Measurements from ENCODE around the gene USP28.

Gene USP28

DNA sequence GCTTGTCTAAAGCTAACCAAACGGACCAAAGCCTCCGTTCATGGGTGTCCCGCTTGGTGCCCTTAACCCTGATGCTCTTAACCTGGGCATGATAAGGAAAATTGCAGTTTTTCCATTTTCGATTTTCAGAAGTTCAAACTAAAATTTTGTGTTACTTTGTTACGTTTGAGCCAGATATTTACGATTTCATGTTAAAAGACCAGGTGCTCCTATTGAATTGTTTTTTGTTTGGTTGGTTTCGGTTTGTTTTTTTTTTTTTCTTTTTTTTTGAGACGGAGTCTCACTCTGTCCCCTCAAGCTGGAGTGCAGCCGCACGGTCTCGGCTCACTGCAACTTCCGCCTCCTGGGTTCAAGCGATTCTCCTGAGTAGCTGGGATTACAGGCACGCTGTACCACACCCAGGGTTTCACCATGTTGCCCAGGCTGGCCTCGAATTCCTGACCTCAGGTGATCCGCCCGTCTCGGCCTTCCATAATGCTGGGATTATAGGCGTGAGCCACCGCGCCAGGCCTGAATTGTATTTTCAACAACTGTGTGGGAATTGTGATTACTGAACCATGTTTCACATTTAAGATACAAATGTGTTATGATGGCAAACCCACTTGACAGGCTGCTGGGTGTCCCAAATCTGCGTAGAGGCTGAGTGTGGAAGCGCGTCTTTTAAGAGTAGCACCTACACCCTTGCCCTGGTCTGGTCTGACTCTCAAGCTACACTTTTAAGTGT is 864 bp upstream of the USP28 start:
- FAIRE-seq = no peak

DNA sequence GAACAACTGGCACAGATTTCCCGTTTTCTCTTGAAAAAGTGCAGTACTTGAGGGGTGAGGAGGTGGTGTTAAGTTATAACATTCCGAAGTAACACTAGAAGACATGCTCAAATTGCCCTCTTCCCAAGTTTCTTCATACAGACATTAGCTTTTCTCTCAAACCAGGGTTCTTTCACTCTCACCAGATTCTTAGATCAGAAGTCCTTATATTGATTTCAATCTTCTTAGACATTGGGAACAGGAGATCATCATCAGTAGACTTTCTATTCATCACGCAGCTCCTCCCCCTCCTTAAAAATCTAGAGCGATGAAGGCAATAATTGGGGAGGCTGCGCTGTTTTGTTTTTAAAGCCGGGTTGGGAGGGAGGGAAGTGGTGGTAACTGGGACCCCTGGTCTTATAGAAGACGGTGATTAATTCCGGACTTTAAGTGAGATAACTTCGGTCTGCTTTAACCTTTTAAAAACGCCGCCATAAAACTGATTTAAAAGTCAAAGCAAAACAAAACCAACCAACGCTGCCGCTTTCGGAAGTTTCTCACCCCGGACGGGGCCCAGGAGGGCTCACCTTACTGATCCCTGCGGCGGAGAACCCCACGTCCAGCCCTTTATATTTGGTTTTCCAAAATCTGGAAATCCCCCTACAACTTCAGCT is 665 bp downstream of the USP28 start:
- no peak for FAIRE-seq

DNA sequence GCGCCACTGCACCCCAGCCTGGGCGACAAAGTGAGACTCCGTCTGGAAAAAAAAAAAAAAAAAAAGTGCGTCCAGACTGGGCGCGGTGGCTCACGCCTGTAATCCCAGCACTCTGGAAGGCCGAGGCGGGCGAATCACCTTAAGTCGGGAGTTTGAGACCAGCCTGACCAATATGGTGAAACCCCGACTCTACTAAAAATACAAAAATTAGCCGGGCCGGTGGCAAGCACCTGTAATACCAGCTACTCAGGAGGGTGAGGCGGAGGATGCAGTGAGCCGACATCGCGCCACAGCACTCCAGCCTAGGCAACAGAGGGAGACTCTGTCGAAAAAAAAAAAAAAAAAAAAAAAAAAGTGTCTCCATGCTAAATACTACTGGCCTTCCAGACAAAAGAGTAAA is 1.3 kb downstream of the USP28 start:
- no peak for FAIRE-seq

GRCh38 chr11:113873236-113873626 is 2.1 kb downstream of the USP28 start:
- FAIRE-seq = no peak

DNA sequence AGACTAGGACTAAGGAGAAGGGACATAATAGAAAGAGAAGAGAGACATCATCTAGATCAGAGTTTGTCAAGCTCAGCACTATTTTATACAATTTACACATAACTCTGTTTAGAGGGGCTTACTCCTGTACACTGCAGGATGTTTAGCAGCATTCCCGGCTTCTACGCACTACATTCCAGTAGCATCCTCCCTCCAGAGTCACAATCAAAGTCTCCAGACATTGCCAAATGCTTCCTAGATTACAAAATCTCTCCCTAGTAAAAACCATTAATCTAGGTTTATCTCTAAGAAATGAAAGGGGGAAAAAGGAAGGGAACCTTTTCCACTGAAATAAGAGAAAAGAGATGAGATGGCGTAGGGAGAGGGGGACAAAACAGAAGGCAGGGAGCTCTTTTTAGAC is 4.0 kb downstream of the USP28 start:
- FAIRE-seq = no peak

GRCh38 chr11:113867843-113868503 is 7.4 kb downstream of the USP28 start:
- no peak for FAIRE-seq

DNA sequence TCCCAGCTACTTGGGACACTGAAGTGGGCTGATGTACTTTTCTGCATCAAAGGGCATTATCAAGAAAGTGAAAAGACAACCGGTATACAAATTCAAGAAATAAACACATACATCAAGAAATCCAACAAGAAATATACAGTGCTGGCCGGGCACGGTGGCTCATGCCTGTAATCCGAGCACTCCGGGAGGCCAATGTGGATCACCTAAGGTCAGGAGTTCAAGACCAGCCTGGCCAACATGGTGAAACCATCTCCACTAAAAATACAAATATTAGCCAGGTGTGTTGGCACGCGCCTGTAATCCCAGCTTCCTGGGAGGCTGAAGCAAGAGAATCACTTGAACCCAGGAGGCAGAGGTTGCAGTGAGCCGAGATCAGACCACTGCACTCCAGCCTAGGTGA is 9.5 kb downstream of the USP28 start:
- FAIRE-seq = no peak

- FAIRE-seq = no peak
These were observed 11.0 kb downstream of the USP28 start for GRCh38 chr11:113864410-113864809.

- no peak for FAIRE-seq
These were observed 12.9 kb downstream of the USP28 start for GRCh38 chr11:113862435-113862834.

DNA sequence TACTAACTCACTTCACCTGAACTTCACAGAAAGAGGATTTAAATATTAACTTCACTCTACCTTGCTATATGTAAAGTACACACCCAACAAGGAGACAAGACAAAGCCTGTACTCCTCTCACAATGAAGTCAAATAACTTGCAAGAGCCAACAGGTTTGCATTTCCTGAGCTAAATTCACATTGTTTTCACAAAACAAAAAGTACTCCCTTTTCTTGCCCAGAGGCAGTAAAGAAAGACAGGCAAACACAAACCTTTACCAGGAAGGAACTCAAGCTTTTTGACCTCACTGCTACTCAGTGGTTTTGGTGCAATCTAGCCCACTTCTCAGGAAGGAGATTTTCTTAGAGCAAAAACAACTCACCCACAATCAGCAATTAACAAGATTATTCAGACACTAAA is 15.7 kb downstream of the USP28 start:
- no peak for FAIRE-seq

DNA sequence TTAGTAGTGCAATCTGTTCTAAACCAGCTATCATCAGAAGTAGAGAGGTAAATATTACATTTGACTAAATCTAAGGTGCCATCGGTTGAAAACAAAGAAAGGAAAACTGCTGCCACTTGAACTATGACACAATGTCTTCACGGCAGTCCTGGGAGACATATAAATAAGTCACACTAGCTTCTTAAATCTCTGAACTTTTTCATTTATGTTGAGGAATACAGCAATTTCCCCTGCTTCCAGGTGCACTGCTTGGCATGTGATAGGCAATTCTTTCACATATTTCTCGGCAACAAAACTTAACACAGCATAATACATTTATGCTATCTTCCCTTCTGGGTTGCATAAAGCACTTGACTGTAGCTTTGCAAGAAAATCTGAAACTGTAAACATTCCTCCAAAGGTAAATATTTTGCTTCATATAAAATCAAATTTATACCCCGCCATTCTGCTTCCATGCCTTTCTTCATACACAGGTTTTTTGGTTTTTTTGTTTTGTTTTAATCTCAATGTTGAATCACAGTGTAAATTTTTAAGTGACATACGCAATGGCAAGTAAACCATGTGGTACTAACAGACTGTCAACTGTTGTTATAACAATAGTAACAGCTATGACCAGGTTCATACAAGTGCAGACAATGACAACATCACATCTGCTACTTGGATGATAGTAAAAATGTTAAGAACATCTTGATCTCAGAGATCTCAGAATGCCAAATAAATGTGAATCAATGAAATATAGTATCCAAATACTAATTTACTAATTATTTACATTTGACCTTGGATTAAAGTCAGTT is 18.2 kb downstream of the USP28 start:
- FAIRE-seq = no peak

DNA sequence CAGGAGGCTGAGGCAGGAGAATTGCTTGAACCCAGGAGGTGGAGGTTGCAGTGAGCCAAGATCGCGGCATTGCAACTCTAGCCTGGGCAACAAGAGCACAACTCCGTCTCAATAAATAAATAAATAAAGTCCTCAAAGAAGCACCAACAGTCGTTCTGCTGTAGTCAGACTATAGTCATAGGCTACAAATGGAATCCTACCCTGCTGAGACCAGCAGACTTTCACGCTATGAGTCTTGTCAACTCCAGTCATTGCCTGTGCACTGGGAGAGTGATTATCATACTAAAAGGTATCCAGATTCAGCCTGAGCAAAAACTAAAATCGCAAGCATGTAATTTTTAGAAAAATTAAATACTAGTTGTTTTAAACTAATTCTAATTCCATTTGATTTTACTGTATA is 19.6 kb downstream of the USP28 start:
- no peak for FAIRE-seq

DNA sequence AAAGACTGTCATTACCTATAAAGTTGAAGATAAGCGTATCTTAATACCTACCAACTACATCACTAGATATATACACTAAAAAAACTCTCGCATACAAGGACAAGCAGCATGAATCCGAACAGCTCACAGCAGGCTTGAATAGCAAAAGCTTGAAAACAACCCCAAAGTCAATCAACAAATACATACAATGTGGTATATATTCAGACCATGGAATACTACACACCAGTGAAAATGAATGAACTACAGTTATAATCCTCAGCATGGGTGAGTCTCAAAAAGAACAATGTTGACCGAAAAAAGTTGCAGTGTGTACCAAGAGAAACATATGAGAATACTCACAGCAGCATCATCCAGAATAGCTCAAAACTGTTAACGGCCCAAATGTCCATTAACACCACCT is 25.2 kb downstream of the USP28 start:
- FAIRE-seq = no peak

DNA sequence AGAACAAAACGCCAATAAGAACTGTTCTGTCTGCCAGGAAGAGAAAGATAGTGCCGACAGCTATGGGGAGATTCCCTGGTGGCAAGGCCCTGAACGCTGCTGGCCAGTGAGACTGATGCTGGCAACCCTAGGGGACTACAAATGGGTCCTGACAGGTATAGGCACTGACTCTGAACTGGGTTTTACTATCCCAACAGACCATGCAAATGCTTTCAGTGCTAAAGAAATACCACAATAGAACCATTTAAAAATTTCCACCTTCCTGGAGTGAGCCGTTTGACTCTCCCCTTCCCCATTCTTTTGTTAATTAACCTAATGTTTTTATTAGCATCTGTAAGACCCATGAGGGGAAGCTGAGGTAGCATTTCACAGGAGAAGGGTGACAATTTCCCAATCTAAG is 25.7 kb downstream of the USP28 start:
- FAIRE-seq = no peak

DNA sequence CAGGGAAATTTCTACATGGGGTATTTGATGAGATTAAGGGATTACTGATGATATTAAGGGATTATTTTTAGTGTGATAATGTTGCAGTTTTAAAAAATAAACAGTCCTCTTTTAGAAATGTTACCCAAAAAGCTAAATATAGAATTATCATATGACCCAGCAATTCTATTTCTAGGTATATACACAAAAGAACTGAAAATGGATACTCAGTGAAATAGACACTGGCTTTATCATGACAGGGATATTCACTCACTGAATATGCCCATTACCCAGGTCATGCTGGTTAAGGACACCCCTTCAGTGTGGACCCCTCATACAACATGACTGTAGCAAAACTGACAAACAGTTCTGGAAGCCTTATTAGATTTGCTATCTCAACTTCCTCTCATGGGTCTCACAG is 27.8 kb downstream of the USP28 start:
- FAIRE-seq = no peak

- no peak for FAIRE-seq
These were observed 28.3 kb downstream of the USP28 start for GRCh38 chr11:113847111-113847510.

- FAIRE-seq = no peak
These were observed 33.7 kb downstream of the USP28 start for GRCh38 chr11:113841691-113842090.

DNA sequence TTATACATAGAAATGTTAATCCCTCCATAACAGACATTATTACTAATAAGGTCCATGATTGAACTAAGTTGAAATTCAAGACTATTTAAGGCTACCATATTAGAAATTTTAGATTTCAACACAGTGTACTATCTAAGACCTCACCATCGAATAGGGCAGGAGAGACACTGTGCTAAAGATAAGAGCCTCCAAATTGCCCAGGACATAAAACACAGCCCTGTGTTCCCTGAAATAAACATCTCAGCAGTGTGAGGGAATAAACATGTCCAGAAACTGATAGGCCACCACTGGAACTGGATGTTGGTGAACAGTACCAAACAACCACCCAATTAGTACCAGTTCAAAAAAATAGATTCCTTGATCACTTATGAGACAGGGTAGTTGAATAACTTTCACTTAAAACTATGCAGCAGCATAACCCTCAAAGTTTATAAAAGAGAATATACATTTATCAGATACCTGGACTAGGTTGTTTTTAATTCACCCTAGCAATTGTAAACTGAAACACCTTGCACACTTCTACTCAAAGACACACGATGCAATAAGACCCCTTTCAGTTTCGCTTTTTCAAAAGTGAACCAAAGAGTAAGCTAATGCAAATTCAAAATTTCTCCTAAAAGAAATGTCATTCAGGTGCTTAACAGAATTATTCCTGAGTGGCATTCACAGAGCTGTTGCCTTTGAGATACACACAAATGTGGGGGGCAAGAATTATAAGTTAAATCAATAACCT is 34.3 kb downstream of the USP28 start:
- FAIRE-seq = no peak

DNA sequence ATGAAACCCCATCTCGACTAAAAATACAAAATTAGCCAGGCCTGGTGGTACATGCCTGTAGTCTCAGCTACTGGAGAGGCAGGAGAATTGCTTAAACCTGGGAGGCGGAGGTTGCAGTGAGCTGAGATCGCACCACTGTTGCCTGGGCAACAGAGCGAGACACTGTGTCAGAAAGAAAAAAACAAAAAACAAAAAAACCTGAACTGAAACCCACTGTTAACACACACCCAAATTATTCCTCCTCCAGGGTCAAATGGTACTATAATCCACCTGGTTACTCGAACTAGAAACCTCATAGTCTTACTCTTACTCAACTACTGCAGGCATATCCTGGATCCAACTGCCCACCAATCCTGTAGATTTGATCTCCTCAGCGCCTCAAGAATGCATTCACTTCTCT is 35.5 kb downstream of the USP28 start:
- FAIRE-seq = no peak

DNA sequence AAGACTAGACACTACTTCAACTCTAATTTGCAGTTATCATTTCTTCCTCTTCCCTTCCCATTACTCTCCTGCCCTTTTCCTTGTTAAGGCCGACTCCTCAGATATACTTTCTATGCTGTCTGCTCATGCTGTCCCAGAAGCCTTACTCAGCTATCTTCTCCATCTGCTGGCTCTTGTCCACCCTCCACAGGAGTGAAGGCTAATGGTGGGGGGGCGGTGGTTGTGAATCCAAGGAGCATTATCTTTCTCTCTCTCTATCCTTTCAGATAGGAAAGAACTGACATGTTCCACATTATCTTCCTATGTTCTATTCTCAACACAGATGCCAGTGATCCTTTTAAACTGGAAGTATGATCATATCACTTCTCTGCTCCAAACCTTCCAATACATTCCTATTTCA is 37.4 kb downstream of the USP28 start:
- FAIRE-seq = no peak

DNA sequence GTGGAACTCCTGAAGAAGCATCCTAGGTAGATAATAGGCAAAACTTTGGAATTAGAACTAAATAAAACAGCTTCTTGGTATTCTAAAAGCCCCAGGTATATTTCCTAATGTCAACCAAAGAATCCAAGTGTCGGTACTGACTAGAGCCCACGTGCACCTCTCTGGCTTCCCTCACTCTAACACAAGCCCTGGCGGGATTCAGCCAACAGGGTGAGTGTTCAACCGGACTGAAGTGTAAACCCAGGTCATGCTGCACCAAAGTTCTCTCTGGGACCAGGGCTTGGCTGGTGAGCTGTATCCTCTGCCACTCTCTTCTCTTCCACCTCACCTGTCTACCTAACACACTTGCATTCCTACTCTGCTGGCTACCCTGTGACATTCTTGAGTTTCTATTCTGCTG is 40.1 kb downstream of the USP28 start:
- no peak for FAIRE-seq

- no peak for FAIRE-seq
These were observed 42.2 kb downstream of the USP28 start for GRCh38 chr11:113833151-113833550.

DNA sequence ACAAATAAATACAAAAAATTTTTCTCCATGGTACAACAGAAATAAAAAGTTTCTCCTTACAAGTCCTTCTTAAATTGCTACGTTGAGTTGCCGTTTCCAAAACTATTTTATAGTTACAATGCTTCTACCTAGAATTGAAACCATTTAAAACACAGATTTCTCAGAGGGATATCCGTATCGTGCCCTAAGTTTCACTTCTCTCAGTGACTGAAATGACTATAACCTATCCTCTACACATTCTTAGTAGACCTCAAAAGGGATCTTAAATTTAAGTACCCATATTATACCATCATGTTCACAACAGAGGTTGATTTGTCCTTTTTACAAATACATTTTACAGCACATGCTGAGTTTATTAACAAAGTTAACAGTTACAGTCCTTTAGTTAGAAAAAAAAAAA is 44.1 kb downstream of the USP28 start:
- FAIRE-seq = no peak
